AG10803 (cell line): ENCODE data around the gene PTCD1.
"Not testable (repeated sequence)": the region's sequence is repeated elsewhere in the genome, so short reads cannot be mapped to it uniquely, and the experiment has no call there.

Experiments
- DNase-seq: peaks from one replicate; pipeline ENCODE4 v3.0.0; 2010; ENCODE audit warnings: low read depth
- H3K4me3 ChIP-seq: 2 replicates; pipeline ENCODE4 v1.5.1; 2011; ENCODE audit warnings: mild to moderate bottlenecking, low read length, control low read depth
- TF ChIP-seq, protein P1 (sequence below): conservative IDR thresholded peaks from 2 replicates; pipeline ENCODE4 v1.5.1; 2011; ENCODE audit warnings: mild to moderate bottlenecking, low read length, control low read depth, inconsistent platforms

PTCD1 gene

GRCh38 chr7:99392659-99393354 lies 45.8 kb downstream of the PTCD1 start:
- TF ChIP-seq, protein P1, sequence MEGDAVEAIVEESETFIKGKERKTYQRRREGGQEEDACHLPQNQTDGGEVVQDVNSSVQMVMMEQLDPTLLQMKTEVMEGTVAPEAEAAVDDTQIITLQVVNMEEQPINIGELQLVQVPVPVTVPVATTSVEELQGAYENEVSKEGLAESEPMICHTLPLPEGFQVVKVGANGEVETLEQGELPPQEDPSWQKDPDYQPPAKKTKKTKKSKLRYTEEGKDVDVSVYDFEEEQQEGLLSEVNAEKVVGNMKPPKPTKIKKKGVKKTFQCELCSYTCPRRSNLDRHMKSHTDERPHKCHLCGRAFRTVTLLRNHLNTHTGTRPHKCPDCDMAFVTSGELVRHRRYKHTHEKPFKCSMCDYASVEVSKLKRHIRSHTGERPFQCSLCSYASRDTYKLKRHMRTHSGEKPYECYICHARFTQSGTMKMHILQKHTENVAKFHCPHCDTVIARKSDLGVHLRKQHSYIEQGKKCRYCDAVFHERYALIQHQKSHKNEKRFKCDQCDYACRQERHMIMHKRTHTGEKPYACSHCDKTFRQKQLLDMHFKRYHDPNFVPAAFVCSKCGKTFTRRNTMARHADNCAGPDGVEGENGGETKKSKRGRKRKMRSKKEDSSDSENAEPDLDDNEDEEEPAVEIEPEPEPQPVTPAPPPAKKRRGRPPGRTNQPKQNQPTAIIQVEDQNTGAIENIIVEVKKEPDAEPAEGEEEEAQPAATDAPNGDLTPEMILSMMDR: no peak
- peak overlapping the region; percentile 35 for H3K4me3 ChIP-seq
- DNase-seq: peak; percentile 29

DNA sequence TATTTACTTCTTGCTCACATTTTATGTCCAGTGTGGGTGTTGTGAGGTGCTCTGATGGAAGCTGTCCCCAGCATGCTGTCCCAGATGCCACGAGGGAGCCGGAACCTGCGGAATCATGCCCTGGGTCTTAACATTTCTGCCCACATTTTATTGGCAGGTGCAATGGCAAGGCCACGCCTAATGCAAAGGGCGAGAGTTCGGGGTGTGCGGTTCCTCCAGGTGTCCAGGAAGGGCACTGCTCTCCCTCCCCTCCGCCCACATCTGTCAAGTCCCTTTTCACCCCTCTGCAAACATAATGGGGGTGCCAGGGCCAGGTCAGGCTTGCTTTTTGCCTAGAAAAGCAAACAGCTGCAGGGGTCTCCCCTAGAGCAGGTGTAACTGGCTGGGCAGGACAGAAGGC lies 46.6 kb downstream of the PTCD1 start:
- no peak overlapping the region for H3K4me3 ChIP-seq
- TF ChIP-seq, protein P1: no peak
- no peak for DNase-seq

DNA sequence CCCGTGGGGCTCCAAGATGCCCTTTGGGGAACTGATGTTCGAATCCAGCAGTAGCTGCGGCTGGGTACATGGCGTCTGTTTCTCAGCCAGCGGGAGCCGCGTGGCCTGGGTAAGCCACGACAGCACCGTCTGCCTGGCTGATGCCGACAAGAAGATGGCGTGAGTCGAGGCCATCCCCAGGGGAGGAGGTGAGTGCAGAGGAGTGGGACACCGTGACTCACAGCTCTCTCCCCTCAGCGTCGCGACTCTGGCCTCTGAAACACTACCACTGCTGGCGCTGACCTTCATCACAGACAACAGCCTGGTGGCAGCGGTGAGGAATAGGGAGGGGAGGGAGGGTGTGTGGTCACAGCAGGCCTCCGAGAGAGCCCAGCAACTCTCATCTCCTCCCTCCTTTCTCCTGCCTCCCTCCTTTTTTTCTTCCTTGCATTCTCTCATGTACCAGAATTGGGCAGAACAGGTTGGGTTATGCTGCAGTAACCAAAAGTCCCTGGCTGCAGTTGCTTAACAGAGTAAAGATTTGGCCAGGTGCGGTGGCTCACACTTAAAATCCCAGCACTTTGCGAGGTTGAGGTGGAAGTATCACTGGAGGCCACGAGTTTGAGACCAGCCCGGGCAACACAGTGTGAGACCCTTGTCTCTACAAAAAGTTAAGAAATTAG lies 47.5 kb downstream of the PTCD1 start:
- TF ChIP-seq, protein P1: no peak
- H3K4me3 ChIP-seq: no peak overlapping the region
- DNase-seq: no peak

GRCh38 chr7:99389772-99390171 lies 48.8 kb downstream of the PTCD1 start:
- TF ChIP-seq, protein P1: no peak
- no peak for DNase-seq
- H3K4me3 ChIP-seq: no peak overlapping the region

- H3K4me3 ChIP-seq: no peak overlapping the region
- DNase-seq: no peak
- TF ChIP-seq, protein P1: no peak
Measured at GRCh38 chr7:99387912-99388311, 50.7 kb downstream of the PTCD1 start.

DNA sequence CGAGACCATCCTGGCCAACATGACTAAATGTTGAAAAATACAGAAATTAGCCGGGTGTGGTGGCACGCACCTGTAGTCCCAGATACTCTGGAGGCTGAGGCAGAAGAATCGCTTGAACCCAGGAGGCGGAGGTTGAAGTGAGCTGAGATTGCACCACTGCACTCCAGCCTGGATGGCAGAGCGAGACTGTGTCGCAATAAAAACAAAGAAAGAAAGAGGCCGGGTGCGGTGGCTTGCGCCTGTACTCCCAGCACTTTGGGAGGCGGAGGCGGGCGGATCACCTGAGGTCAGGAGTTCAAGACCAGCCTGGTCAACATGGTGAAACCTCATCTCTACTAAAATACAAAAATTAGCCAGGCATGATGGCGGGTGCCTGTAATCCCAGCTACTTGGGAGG lies 51.4 kb downstream of the PTCD1 start:
- DNase-seq, H3K4me3 ChIP-seq: not testable (repeated sequence)

GRCh38 chr7:99386584-99387238 lies 51.9 kb downstream of the PTCD1 start:
- H3K4me3 ChIP-seq: no peak overlapping the region
- peak; percentile 41 for DNase-seq
- TF ChIP-seq, protein P1: peak; percentile 41
